ENCODE results near the gene ARHGAP27. TPM values are rescaled to one million over a fixed set of nuclear protein-coding genes. Genes with fewer than 3 reads are reported as not detected.

The ARHGAP27 gene
- total and polyA plus RNA-seq, 9 of the 15 experiments (the other 6 are each of a cell fraction or from before 2014, with no cell fraction given), result 0.04 to 4.6 (median 2.1) TPM

DNA sequence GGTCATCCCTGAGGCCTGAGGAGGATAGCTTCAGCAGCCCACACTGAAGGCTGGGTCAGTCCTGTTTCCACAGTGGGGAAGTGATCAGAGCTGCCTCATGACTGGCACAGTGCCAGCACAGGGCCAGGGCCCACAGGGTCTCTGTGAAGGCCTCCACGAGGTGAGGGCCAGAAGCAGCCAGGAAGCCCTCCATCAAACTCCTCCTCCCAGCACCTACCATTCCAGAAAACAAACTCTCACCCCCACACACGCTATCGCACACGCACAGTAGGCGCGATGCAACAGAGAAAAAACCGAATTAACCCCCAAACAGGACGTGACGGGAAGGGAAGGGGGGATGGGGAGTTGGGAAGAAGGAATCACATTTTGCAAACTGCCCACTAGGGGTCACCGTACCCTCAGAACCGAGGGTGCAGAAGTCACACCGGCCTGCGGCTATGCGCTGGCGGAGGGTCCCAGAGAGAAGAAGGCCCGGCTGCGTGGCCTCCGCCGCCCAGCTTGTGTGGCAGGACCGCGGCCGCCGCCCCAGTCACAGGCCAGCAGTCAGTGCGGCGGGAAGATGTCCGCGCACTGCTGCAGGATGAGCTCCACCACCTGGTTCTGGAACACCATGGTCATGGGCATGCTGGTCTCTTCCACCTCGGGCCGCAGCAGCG, 37.6 kb downstream of the ARHGAP27 start (continued):
- TF ChIP-seq, protein P1, sequence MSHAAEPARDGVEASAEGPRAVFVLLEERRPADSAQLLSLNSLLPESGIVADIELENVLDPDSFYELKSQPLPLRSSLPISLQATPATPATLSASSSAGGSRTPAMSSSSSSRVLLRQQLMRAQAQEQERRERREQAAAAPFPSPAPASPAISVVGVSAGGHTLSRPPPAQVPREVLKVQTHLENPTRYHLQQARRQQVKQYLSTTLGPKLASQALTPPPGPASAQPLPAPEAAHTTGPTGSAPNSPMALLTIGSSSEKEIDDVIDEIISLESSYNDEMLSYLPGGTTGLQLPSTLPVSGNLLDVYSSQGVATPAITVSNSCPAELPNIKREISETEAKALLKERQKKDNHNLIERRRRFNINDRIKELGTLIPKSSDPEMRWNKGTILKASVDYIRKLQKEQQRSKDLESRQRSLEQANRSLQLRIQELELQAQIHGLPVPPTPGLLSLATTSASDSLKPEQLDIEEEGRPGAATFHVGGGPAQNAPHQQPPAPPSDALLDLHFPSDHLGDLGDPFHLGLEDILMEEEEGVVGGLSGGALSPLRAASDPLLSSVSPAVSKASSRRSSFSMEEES (CRISPR knock-in tag; IDR thresholded peaks at IDR 0.05), result no peak
- TF ChIP-seq, protein P2, sequence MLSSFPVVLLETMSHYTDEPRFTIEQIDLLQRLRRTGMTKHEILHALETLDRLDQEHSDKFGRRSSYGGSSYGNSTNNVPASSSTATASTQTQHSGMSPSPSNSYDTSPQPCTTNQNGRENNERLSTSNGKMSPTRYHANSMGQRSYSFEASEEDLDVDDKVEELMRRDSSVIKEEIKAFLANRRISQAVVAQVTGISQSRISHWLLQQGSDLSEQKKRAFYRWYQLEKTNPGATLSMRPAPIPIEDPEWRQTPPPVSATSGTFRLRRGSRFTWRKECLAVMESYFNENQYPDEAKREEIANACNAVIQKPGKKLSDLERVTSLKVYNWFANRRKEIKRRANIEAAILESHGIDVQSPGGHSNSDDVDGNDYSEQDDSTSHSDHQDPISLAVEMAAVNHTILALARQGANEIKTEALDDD (IDR thresholded peaks at IDR 0.05), result no peak
- no peak for TF ChIP-seq SETDB1 (IDR thresholded peaks at IDR 0.05; ENCODE audit: low read length)
- no peak for TF ChIP-seq XRCC4 (IDR thresholded peaks at IDR 0.05; ENCODE audit: extremely low read depth, insufficient read depth, insufficient read length)
- no peak for TF ChIP-seq YBX1 (IDR thresholded peaks at IDR 0.05)
- no peak for TF ChIP-seq ZNF3 (CRISPR knock-in tag; IDR thresholded peaks at IDR 0.05)
- TF ChIP-seq, protein P3, sequence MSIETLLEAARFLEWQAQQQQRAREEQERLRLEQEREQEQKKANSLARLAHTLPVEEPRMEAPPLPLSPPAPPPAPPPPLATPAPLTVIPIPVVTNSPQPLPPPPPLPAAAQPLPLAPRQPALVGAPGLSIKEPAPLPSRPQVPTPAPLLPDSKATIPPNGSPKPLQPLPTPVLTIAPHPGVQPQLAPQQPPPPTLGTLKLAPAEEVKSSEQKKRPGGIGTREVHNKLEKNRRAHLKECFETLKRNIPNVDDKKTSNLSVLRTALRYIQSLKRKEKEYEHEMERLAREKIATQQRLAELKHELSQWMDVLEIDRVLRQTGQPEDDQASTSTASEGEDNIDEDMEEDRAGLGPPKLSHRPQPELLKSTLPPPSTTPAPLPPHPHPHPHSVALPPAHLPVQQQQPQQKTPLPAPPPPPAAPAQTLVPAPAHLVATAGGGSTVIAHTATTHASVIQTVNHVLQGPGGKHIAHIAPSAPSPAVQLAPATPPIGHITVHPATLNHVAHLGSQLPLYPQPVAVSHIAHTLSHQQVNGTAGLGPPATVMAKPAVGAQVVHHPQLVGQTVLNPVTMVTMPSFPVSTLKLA (conservative IDR thresholded peaks at IDR 0.05), result peak in 1 of 2 experiments; percentile 68; a peak in 3 of 4 replicates
- no peak for TF ChIP-seq NR2F6 (CRISPR knock-in tag; IDR thresholded peaks at IDR 0.05)
- no peak for TF ChIP-seq ZNF830 (CRISPR knock-in tag; IDR thresholded peaks at IDR 0.05)
- no peak for TF ChIP-seq PYGO2 (tag; IDR thresholded peaks at IDR 0.05)
- no peak for TF ChIP-seq FOXK1 (CRISPR knock-in tag; IDR thresholded peaks at IDR 0.05; ENCODE audit: borderline replicate concordance)
- TF ChIP-seq POLR2AphosphoS5 (IDR thresholded peaks at IDR 0.05; ENCODE audit: control insufficient read depth, insufficient read depth, low read depth, low read length), result peak; percentile 79
- TF ChIP-seq TBP (optimal IDR thresholded peaks at IDR 0.05; ENCODE audit: low read depth, low read length), result peak; percentile 40
- no peak for TF ChIP-seq DMBX1 (CRISPR knock-in tag; IDR thresholded peaks at IDR 0.05; ENCODE audit: borderline replicate concordance)
- TF ChIP-seq ZNF507 (tag; conservative IDR thresholded peaks at IDR 0.05), result no peak
- no peak for TF ChIP-seq MCM7 (IDR thresholded peaks at IDR 0.05)
- no peak for TF ChIP-seq NR2C2 (CRISPR knock-in tag; IDR thresholded peaks at IDR 0.05)
- TF ChIP-seq NR2C2 (tag; IDR thresholded peaks at IDR 0.05), result no peak
- TF ChIP-seq, protein P4, sequence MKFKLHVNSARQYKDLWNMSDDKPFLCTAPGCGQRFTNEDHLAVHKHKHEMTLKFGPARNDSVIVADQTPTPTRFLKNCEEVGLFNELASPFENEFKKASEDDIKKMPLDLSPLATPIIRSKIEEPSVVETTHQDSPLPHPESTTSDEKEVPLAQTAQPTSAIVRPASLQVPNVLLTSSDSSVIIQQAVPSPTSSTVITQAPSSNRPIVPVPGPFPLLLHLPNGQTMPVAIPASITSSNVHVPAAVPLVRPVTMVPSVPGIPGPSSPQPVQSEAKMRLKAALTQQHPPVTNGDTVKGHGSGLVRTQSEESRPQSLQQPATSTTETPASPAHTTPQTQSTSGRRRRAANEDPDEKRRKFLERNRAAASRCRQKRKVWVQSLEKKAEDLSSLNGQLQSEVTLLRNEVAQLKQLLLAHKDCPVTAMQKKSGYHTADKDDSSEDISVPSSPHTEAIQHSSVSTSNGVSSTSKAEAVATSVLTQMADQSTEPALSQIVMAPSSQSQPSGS (CRISPR knock-in tag; IDR thresholded peaks at IDR 0.05), result no peak
- TF ChIP-seq NFRKB (IDR thresholded peaks at IDR 0.05; ENCODE audit: low read depth), result no peak
- no peak for TF ChIP-seq PTTG1 (tag; IDR thresholded peaks at IDR 0.05; ENCODE audit: low read depth)
- no peak for TF ChIP-seq CHD1 (IDR thresholded peaks at IDR 0.05; ENCODE audit: low read length)
- TF ChIP-seq SMAD2 (IDR thresholded peaks at IDR 0.05; ENCODE audit: low read depth, low read length), result no peak
- TF ChIP-seq MAFF (IDR thresholded peaks at IDR 0.05; ENCODE audit: low read length), result no peak
- no peak for TF ChIP-seq ZNF57 (CRISPR knock-in tag; IDR thresholded peaks at IDR 0.05)
- TF ChIP-seq SMARCB1 (IDR thresholded peaks at IDR 0.05; ENCODE audit: insufficient read length, low read depth), result no peak
